ENCODE measurements around the gene PSMG3.

The PSMG3 gene

GRCh38 chr7:1545417-1546246, 24.2 kb downstream of the PSMG3 start:
- DNase-seq (ENCODE audit: low read depth in 2 of 2), result no peak

GRCh38 chr7:1544896-1545416, 24.9 kb downstream of the PSMG3 start:
- no peak for DNase-seq (ENCODE audit: low read depth in 2 of 2)

GRCh38 chr7:1544178-1544895, 25.5 kb downstream of the PSMG3 start:
- DNase-seq (ENCODE audit: low read depth in 2 of 2), result no peak

GRCh38 chr7:1543826-1544177, 26.0 kb downstream of the PSMG3 start:
- no peak for DNase-seq (ENCODE audit: low read depth in 2 of 2)

GRCh38 chr7:1542841-1543747, 26.7 kb downstream of the PSMG3 start:
- DNase-seq (ENCODE audit: low read depth in 2 of 2), result no peak

- DNase-seq (ENCODE audit: low read depth in 2 of 2), result no peak
These were observed 27.5 kb downstream of the PSMG3 start for GRCh38 chr7:1542329-1542728.

- DNase-seq (ENCODE audit: low read depth in 2 of 2), result no peak
These were observed 28.2 kb downstream of the PSMG3 start for GRCh38 chr7:1541431-1542162.

- DNase-seq (ENCODE audit: low read depth in 2 of 2), result no peak
These were observed 29.0 kb downstream of the PSMG3 start for GRCh38 chr7:1540776-1541271.

GRCh38 chr7:1539882-1540775, 29.7 kb downstream of the PSMG3 start:
- no peak for DNase-seq (ENCODE audit: low read depth in 2 of 2)

- no peak for DNase-seq (ENCODE audit: low read depth in 2 of 2)
These were observed 30.5 kb downstream of the PSMG3 start for GRCh38 chr7:1539181-1539881.

- DNase-seq (ENCODE audit: low read depth in 2 of 2), result no peak
These were observed 31.2 kb downstream of the PSMG3 start for GRCh38 chr7:1538544-1539180.

GRCh38 chr7:1537535-1538412, 32.1 kb downstream of the PSMG3 start:
- no peak for DNase-seq (ENCODE audit: low read depth in 2 of 2)

GRCh38 chr7:1536743-1537534, 32.9 kb downstream of the PSMG3 start:
- no peak for DNase-seq (ENCODE audit: low read depth in 2 of 2)

GRCh38 chr7:1536455-1536742, 33.4 kb downstream of the PSMG3 start:
- DNase-seq (ENCODE audit: low read depth in 2 of 2), result no peak

- DNase-seq (ENCODE audit: low read depth in 2 of 2), result no peak
These were observed 34.0 kb downstream of the PSMG3 start for GRCh38 chr7:1535701-1536454.

- no peak for DNase-seq (ENCODE audit: low read depth in 2 of 2)
These were observed 34.8 kb downstream of the PSMG3 start for GRCh38 chr7:1535100-1535458.

All from stimulated activated CD4-positive, alpha-beta T cell treated with anti-CD3 and anti-CD28 coated beads, Interleukin-4, amount 100 ng/mL, for 48 hours (primary cell).